ENCODE measurements around the gene IP6K1.

DNA sequence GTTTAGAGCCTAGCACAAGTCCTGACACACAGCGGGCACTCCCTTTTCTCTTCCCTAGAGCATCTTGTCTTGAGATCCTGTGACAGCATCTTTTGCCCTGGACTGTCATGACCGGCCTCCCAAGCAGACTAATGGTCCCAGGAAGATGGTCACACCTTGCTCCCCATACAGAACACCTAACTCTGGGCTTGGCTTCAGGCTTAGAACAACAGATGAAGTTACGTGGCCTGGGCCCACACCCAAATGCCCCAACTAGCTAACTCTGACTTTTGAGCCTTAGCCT, 781 bp upstream of the IP6K1 start:
- TF ChIP-seq, protein P1, sequence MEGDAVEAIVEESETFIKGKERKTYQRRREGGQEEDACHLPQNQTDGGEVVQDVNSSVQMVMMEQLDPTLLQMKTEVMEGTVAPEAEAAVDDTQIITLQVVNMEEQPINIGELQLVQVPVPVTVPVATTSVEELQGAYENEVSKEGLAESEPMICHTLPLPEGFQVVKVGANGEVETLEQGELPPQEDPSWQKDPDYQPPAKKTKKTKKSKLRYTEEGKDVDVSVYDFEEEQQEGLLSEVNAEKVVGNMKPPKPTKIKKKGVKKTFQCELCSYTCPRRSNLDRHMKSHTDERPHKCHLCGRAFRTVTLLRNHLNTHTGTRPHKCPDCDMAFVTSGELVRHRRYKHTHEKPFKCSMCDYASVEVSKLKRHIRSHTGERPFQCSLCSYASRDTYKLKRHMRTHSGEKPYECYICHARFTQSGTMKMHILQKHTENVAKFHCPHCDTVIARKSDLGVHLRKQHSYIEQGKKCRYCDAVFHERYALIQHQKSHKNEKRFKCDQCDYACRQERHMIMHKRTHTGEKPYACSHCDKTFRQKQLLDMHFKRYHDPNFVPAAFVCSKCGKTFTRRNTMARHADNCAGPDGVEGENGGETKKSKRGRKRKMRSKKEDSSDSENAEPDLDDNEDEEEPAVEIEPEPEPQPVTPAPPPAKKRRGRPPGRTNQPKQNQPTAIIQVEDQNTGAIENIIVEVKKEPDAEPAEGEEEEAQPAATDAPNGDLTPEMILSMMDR (IDR thresholded peaks at IDR 0.05) = no peak
- TF ChIP-seq POLR2A (IDR thresholded peaks at IDR 0.05) (no peak), POLR2AphosphoS5 (IDR thresholded peaks at IDR 0.05) (no peak)

Measured in breast epithelium (tissue), 3 donors.